ENCODE measurements around the gene EVL.
"Not testable (repeated sequence)": the region's sequence is repeated elsewhere in the genome, so short reads cannot be mapped to it uniquely, and the experiment has no call there.

The EVL gene, protein sequence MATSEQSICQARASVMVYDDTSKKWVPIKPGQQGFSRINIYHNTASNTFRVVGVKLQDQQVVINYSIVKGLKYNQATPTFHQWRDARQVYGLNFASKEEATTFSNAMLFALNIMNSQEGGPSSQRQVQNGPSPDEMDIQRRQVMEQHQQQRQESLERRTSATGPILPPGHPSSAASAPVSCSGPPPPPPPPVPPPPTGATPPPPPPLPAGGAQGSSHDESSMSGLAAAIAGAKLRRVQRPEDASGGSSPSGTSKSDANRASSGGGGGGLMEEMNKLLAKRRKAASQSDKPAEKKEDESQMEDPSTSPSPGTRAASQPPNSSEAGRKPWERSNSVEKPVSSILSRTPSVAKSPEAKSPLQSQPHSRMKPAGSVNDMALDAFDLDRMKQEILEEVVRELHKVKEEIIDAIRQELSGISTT

DNA sequence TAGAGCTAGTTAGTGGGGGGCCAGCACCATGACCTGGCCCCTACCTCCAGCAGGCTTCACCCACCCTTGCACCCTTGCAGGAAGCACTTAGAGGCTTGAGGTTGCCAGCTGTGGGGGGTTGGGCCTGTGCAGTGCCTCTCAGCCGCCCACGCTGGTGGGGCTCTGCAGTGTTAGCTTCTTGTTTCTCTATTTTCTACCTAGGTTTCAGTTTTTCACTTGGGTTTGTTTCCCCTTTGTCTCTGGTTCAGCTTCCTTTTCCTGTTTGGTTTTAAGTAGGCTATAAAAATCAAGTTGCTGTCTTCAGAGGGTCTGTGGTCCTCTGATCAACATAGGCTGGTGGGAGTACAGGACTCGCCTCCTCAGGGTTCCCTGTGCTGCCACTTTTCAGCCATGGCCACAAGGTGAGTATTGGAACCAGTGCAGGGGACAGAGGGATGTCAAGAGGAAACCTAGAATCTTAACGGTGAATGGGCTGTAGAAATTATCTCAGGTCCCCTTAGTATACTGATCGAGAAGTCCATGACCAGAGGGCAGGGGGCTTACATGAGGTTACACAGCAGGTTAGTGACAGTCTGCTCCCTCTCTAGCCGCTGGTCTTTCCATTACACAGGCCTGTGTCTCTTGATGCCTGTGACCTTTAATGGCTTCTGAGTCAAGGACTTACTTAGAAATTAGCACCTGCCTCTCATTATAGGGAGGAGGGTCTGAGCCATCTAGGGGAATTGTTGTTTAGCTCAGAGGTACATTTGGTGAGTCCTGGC, at the start of gene EVL:
Gene EVL, plus strand, starts transcription at position 312 of the 761 bp plus-strand sequence. Its CDS starts 79 bp downstream, at position 391.
- DNase-seq (ENCODE audit: low spot score) = no peak

DNA sequence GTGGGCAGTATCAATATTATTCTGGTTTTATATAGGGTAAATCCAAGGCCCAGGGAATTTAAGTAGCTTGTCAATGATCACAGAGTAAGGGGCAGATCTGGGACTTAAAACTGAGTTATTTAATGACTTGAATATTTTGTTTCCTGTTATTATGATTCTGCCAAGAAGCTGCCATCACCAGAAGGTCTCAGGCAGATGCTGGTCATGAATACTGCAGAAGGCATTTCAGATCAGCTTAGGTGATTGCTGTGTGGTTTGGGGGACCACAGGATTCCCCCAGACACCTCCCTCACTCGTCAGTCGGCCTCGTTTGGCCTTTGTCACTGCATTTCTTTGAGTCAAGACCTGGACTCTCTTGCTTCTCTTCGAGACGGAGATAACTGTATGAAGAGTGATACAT, 47.7 kb upstream of the EVL start:
- DNase-seq (ENCODE audit: low spot score) = no peak

DNA sequence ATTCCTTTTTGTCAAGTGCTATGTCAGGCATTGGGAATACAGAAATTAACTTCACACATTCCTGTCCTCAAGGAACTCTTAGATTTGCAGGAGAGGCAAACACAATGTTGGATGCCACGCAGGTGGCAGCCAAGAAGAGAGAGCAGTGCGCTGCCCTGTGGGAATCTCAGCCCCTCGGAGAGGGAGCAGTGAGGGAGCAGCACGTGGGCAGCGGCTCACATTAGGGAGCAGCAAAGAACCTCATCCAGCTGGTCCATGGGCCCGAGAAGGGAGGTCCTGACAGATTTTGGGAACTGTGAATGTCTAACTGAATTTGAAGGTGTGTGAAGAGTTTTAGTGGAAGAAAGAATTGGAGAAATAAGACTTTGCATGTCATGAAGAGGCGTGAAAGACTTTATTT, 47.2 kb upstream of the EVL start:
- no peak for DNase-seq (ENCODE audit: low spot score)

DNA sequence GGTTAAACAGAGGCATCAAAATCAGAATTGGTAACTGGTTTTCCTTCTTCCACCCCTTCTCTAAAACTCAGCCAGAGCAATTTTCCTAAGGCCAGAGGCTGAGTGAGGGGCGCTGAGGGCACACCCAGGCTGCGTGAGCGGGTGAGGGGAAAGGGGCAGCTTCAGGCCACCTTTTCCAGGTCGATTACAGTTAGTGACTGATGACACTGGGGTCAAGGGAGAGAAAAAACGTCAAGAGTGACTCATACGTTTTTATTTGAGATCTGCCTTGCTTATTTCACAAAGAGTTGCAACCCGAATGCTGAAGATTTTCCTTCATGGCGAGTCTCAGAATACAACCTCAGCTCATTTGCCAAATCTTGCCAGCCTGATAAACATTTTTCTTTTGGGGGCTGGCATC, 46.7 kb upstream of the EVL start:
- DNase-seq (ENCODE audit: low spot score) = no peak

DNA sequence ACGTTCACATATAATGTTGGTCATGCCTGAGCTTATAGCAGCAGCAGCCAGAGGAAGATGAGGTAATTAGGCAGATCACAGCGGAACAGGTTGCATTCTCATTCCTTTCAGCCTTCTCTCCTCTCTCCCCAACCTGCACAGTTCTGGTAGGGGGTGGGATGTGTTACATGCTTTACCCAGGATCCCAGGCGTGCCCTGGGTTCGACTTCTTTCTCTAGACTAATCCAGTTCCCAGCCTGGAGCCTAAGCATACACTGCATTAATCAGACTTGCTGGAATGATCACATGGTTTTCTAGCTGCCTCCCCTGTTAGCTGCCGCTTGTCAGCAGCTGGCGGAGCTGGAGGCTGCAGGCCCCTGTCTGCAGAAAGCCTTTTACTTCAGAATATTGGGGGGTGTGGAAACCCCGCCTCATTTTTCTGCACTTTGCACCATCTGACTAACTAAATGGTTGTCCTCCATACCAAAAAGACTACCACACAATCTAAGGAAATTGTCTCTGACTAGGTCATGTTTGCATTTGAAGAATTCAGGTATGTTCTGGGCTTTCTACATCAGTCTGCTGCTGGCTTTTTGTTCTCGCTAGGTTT, 46.0 kb upstream of the EVL start:
- no peak for DNase-seq (ENCODE audit: low spot score)

DNA sequence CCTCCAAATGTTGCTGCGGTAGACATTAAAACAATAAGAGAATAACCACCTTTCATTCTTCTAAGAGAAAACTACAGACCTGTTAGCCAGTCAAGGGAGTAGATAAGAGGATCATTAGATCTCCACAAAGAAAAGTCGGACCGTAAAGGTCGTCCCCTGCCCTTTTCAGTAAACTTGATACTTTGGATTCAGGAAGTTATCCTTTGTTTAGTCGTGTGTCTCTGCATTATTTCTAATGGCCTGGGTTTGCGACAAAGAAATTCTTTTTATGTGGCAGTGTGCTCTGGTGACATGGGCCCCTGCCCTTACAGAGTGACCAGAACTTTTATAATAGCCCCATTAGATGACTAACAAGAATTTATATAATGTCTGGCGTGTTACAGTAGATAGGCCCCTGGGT, 44.6 kb upstream of the EVL start:
- DNase-seq (ENCODE audit: low spot score) = no peak

DNA sequence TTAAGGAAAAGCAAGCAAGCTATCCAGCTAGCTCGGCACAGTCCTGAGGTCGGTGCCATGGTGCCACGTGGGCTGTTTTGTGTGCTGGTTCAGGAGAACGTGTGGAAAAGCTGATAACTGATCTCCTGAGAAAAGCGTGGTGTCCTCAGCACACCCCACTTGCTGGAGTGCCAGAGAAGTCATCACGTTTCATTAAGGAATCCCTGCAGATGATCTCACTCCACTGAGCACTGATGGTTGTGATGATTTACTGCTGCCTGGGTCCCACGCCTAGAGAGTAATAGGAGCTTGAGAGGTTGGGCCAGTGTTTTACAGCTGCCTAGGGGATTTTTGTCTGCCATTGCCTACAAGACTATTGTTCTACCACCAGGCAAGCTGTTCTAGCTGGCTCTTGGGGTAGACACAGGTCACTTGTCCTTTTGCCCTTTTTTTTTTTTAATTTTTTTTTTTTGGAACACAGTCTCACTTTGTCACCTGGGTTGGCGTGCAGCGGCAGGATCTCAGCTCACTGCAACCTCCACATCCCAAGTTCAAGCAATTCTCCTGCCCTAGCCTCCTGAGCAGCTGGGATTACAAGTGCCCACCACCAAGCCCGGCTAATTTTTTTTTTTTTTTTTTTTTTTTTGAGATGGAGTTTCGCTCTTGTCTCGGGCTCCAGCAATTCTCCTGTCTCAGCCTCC, 42.3 kb upstream of the EVL start:
- DNase-seq (ENCODE audit: low spot score) = peak; percentile 11

DNA sequence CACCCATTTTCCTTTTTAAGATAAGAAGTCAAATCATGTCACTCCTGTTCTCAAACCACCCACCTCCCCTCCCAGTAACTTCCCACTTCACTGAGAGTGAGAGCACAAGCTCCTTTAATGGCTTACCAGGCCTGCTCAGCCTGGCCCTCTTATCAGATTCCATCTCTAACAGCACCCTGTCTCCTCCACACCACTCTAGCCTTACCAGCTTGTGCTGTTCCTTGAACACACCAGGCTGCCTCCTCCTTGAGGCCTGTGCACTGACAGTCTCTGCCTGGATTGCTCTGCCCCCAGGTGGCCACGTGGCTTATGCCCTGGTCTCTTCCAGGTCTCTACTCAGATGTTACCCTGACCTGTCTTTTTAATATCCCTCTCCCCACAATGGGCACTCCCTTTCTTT, 40.1 kb upstream of the EVL start:
- no peak for DNase-seq (ENCODE audit: low spot score)

DNA sequence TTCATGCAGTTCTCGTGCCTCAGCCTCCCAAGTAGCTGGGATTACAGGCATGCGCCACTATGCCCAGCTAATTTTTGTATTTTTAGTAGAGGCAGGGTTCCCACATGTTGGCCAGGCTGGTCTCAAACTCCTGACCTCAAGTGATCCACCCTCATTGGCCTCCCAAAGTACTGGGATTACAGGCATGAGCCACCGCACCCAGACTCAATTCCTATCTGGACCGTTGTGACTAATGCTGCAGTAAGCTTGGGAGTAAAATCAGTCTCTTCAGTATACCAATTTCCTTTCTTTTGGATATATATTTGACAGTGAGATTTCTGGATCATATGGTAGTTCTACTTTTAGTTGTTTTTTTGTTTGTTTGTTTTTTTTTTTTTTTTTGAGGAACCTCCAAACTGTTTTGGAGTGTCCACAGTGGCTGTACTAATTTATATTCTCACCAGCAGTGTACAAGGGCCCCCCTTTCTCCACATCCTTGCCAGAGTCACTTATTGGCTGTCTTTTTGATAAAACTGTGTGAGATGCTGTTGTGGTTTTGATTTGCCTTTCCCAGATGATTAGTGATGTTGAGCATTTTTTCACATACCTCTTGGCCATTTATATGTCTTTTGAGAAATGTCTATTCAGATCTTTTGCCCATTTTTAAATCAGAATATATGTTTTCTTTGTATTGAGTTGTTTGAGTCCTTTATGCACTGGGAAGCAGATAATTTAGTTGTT, 37.3 kb upstream of the EVL start:
- DNase-seq (ENCODE audit: low spot score) = no peak

DNA sequence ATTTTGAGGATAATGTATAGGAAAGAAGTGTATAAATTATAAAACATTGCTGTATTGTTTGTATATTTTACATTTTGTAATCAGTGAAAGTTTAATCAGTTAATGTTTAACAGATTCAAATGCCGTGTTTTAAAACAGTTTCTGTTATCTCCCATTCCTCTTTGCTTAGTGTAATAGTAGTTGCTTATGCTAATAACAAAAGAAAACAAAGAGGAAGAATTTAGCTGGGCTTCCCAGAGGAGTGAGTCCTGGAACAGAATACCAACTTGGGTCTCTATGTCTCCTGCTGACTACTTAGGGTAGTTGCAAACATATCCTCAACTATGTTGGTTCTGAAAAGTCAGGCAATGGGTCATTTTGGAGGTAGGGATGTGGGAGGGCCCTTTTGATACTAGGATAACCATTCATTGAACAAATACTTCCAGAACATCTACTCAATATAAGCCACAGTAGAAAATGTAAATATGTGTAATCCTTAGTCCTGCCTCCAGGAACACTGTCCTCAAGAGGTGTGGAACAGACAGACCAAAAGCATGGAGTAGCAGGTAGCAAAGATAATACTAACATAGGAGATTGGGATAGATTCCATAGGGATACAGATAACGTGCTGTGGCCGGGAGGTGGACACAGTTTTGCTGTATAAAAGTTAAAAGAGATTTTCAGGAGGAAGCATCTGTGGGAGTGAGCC, 36.1 kb upstream of the EVL start:
- no peak for DNase-seq (ENCODE audit: low spot score)

DNA sequence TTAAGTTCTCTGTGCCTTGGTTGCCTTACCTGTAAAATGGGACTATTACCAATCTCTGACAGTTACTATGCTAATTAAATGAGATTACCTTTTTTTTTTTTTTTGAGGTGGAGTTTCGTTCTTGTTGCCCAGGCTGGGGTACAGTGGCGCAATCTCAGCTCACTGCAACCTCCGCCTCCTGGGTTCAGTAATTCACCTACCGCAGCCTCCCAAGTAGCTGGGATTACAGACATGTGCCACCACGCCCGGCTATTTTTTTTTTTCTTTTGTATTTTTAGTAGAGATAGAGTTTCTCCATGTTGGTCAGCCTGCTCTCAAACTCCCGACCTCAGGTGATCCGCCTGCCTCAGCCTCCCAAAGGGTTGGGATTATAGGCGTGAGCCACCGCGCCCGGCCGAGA, 35.2 kb upstream of the EVL start:
- DNase-seq (ENCODE audit: low spot score) = not testable (repeated sequence)

DNA sequence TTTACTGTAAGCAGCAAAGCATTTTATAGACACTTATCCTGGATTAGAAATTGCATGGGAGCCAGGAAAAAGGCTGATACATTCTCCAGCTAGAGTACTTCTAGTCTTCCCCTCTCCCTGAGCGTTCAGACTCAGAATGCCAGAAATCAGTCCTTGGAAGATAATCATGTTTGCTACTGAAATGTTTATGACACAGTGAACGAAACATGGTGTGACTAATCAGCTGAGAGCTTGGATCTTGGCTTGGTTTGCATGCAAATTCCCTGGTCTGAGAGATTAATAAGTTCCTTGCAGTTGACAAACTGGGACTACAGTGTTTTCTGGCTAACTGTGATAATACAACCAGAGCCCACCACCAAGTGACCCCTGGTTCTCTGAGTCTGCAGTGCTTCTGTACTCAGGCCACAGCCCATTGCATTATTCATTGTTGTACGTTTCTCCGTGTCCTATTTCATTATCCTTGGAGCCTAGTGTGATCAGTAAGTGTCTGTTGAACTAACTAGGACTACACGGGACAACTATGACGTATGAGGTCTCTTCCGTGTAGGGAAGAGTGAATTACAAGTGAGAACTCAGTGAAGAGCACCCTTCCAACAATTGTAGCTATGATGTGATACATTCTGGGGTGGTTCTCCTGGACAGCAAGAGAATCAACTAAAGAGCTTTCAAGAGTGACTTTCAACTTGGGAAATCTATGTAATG, 34.6 kb upstream of the EVL start:
- peak; percentile 28 for DNase-seq (ENCODE audit: low spot score)

DNA sequence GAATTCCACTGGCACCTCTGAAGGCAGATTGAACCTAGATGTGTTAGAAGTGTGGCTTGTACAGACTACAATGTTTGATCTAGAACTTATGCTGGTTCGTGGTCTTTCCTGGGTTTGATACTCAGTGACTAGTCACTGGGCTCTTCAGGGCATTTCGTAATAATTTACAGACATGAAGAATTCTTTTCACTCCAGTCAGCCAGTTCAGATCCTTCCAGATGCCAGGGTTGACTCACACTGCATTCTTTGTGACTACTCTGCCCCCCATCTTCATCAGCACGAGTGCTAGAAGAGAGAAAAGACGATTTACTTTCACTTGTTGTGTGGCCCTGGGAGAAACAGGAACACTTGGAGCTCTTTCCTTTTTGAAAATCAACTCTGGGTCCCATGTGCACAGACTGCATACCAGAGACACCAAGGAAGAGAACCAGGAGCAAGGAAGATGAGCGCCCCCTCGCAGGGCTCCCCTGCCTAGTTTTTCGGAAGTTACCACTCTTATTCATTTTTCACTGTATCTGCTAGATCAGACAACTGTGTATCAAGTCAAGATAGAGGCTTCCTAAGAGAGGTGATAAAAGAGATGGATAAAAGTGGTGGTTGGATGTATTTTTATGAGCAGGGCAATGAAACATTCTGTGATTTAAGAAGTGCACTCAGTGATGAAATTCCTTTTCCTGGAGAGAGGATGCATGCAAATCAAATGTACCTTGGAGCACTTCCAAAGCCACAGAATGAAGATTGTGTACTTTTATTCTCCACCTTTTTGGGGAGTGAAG, 33.5 kb upstream of the EVL start:
- peak; percentile 94 for DNase-seq (ENCODE audit: low spot score)

DNA sequence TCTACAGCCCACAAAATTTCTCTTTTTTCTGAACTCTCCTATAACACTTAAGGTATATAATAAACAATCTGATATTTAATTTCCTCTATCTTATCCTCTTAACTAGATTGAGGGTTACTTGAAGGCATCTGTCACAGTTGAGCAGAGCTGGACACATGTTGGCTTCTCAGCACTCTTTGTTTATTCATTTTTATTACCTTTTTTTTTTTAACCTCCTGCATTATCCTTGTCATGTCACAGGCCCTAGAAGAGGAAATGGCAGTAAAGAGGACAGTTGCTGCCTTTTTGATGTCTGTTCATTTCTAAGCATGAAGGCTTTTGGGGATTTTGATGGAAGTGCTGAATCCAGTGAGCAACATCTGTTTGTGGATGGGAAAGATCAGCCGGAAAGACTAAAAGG, 32.5 kb upstream of the EVL start:
- DNase-seq (ENCODE audit: low spot score) = no peak

DNA sequence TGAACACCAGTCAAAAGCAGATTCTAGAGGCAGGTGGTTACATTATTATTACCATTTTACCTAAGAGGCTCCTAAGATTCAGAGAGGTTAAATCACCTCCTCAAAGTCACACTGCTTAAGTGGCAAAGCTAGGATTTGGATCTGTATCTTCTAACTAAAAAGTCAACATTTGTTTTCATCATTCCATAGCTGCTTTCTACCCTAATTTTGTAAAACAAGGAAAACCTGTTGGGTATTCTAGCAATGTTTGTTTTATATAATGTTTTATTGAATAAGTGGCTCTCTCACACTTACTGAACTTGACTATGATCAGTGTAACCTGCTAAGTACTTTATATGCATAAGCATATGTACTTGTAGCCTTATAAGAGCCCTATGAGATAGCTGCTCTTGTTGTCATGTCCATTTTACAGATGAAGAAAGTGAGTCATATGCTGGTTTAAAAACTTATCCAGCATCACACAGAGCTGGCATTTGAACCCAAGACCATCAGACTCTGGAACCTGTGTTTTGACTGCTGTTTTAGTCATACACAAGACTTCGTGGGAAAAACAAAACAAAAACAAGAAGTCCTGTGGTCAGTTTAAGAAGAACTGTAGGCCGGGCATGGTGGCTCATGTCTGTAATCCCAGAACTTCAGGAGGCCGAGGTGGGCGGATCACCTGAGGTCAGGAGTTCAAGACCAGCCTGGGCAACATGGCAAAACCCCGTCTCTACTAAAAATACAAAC, 31.7 kb upstream of the EVL start:
- DNase-seq (ENCODE audit: low spot score) = no peak

DNA sequence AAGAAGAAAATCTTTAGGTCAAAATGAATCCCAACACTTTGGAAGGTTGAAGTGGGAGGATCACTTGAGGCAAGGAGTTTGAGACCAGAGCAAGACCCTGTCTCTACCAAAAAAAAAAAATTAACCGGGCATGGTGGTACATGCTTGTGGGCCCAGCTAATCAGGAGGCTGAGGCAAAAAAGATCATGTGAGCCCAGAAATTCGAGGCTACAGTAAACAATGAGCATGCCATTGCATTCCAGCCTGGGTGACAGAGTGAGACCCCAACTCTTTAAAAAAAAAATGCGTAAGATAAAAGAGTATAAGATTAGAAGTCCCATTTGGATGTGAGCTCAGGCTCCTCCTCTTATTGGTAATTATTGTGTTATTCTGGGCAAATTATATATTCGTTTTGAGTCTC, 30.8 kb upstream of the EVL start:
- DNase-seq (ENCODE audit: low spot score) = no peak

DNA sequence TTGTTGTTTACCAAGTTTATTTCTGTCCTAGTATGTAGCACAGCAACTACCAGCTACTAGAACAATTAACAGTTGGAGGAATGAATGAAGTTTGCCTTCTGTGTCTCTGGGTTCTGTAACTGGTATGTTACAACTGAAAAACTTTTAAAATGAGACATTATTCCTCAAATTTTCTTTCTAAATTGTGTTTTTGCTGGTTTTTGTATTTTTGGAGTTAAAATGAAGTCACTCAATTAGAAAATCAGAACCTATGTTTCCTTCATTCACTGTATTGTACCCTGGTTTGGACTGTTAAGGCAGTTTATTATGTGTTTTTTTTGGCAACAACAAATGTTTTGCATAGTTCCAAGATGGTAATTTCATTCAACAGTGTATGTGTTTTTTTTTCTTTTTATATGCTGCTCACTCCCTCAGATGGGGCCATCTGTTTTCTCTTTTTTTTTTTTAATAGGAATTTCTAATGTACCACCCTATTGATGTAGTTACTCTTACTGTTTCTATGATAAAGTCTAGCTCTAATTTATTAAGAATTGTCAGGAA, 30.2 kb upstream of the EVL start:
- no peak for DNase-seq (ENCODE audit: low spot score)

DNA sequence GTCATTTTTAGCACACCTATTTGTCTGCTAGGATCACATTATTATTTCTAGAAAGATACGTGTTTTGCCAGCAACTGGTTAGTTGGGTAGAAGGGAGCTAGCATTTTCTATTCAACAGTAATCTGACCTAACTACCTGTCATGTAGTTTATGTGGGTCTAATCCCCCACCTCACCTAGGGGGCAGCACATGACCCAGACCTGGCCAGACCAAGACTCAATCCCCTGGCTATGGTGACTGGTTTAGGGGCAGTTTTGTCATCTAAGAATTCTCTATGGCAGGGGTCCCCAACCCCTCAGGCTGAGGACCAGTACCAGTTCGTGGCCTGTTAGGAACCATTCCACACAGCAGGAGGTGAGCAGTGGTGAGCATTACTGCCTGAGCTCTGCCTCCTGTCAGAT, 29.5 kb upstream of the EVL start:
- DNase-seq (ENCODE audit: low spot score) = no peak

DNA sequence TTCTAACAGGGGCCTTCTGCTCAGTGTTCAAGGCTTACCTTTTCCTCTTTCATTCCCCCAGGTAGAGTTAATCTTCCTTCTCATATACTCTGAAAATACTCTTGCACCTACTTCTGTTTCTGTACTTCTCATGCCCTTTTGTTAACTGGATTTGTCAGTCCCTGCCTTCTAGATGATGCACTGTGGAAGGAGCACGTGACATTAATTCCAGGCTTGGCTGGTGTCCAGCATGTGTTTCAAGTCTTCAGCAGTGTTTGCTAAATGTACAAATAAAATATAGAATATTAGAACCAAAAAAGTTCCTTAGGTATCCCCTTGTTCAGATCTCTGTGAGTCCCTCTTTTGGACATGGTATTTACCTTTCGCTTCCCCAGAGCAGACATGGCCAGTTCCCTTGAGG, 27.9 kb upstream of the EVL start:
- DNase-seq (ENCODE audit: low spot score) = no peak
